Testis (tissue), 5 donors: ENCODE measurements around the gene KIF14. TPM values are rescaled to one million over a fixed set of nuclear protein-coding genes. Genes with fewer than 3 reads are reported as not detected.

Experiments used
- DNase-seq: peaks from one replicate; pipeline ENCODE4 v3.0.0-alpha.2; 2019
- H3K27ac ChIP-seq, 2 donors: fragments of 200-600 bp; sonication (generic); one replicate each; pipeline ENCODE4 v1.5.1; 2019
- H3K27me3 ChIP-seq: fragments of 200-600 bp; sonication (generic); one replicate; pipeline ENCODE4 v1.5.1; 2019
- H3K36me3 ChIP-seq: fragments of 200-600 bp; sonication (generic); one replicate; pipeline ENCODE4 v1.5.1; 2017; ENCODE audit warnings: low read depth; ENCODE audit errors: missing control alignments
- H3K4me1 ChIP-seq: fragments of 200-600 bp; sonication (generic); one replicate; pipeline ENCODE4 v1.5.1; 2019
- H3K4me3 ChIP-seq, 2 donors: fragments of 200-600 bp; sonication (generic); one replicate each; pipeline ENCODE4 v1.5.1; 2017 to 2019
- H3K9me3 ChIP-seq: fragments of 200-600 bp; sonication (generic); one replicate; pipeline ENCODE4 v1.5.1; 2017
- POLR2A ChIP-seq: fragments of 450-650 bp; IDR thresholded peaks from one replicate; pipeline ENCODE4 v1.6.1; 2017; ENCODE audit warnings: antibody characterized with exemption, mild to moderate bottlenecking, moderate library complexity
- WGBS, 2 donors: methylation state at CpG; one replicate each; pipeline ENCODE4 v1.1.5; 2018; 5-methylcytosine and 5-hydroxymethylcytosine counted together
- intact Hi-C: fragments of 100-400 bp; cut with DNase I; formaldehyde crosslinking; loops from one replicate; pipeline ENCODE4 v1.15.1; 2023; ENCODE audit warnings: low total_unique reads
- long read RNA-seq, 2 donors: transcript quantifications; one replicate each; lab custom pipeline, GENCODE V29; 2026
- polyA plus RNA-seq: library from polyadenylated mRNA; stranded (reverse); fragments of 350-450 nt; fragmentation: Illumina TruSeq; extraction: RNeasy Lipid Tissue Mini Kit (QIAGEN cat#74804); gene quantifications from one replicate; pipeline ENCODE4 v1.2.3, GENCODE V29; 2014; ENCODE audit warnings: low read depth, low replicate concordance; ENCODE audit not compliant: insufficient read depth
- total RNA-seq, 2 donors: library from RNA; depleted of rRNA; stranded (reverse); fragments of >200 nt; gene quantifications; one replicate each; pipeline ENCODE4 v1.2.3, GENCODE V29; 2016
- TF ChIP-seq, protein P1 (sequence below), 3 experiments: fragments of 450-650 bp in 2 of 3; fragments of 200-600 bp in 1 of 3; sonication (generic) in 1 of 3; IDR thresholded peaks; one replicate each; pipeline ENCODE4 v1.5.1; 2016 to 2019; ENCODE audit warnings: antibody characterized with exemption in 3 of 3, mild to moderate bottlenecking in 2 of 3, moderate library complexity in 1 of 3

Gene KIF14
- total RNA-seq, result 1 to 10 TPM; 3.5 to 6.8 TPM
- polyA plus RNA-seq, result 1.8 TPM
- long read RNA-seq, donor 1, result 0 reads
- long read RNA-seq, donor 2, partial matches to known transcripts, result 10 of 10 reads
- long read RNA-seq, donor 2, other reads (novel, unspliced or antisense), result 0 of 10 reads

DNA sequence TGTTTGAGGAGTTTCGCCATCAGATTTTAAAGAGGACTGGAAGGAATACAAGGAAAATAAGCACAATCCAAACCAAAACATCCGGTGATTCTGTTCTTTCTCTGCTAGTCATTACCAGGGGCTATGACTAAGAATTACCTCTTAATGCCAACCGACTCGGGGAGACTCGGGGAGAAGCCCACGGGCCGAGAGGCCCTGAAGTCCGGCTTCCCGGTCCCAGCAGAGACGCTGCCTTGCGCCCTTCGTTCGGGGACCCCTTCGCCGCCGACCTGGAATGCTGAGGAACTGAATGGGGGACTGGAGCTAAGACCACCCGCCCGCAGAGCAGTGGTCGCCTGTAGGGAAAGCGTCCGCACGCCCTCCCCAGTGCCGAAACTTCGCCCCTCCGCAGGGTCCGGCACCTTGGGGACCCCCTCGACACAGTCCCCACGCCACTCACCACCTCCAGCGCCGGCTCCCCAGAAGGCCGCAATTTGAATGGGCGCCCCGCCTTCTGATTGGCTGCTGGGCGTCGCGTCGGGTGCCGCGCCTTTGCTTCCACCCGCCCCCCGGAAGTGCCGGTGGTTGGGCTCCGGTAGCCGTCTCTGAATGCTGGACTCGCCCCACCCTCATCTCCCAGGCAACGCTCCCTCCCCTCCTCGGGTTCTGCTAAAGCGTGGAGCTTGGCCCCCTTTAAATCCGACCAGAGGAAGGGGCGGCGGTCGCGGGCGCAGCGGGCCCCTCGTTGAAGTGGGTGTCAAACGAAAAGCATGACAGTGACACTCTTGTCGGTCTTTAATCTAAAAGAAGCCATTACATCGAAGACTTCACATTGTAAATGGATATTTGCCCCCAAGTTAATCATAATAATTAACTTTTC is at the start of gene KIF14:
Gene KIF14, minus strand, starts transcription at position 479 of the 859 bp plus-strand sequence. CDS start 2,028 bp downstream, outside the sequence.
- WGBS, 2 donors, result 0 to 1% methylated on average over 20 to 56 of the region's 59 CpGs
- intact Hi-C loops, result loop anchor here (5.0 kb wide), 2 partner anchors 47 to 187 kb away; partner anchors contain the start of gene DDX59
- peak within 1 kb of the TSS in 1 of 2 donors; percentile 60 for H3K27ac ChIP-seq
- peak; percentile 96 for DNase-seq
- TF ChIP-seq, protein P1, sequence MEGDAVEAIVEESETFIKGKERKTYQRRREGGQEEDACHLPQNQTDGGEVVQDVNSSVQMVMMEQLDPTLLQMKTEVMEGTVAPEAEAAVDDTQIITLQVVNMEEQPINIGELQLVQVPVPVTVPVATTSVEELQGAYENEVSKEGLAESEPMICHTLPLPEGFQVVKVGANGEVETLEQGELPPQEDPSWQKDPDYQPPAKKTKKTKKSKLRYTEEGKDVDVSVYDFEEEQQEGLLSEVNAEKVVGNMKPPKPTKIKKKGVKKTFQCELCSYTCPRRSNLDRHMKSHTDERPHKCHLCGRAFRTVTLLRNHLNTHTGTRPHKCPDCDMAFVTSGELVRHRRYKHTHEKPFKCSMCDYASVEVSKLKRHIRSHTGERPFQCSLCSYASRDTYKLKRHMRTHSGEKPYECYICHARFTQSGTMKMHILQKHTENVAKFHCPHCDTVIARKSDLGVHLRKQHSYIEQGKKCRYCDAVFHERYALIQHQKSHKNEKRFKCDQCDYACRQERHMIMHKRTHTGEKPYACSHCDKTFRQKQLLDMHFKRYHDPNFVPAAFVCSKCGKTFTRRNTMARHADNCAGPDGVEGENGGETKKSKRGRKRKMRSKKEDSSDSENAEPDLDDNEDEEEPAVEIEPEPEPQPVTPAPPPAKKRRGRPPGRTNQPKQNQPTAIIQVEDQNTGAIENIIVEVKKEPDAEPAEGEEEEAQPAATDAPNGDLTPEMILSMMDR (IDR thresholded peaks at IDR 0.05), result no peak
- TF ChIP-seq POLR2A, result no peak
- H3K27me3 ChIP-seq, result no peaks in the 10 kb centered on the region
- peaks cover 13% of the 10 kb centered on the region for H3K4me1 ChIP-seq
- H3K9me3 ChIP-seq, result no peaks in the 10 kb centered on the region
- H3K4me3 ChIP-seq, result peak within 1 kb of the TSS; percentile 58 to 82
- H3K36me3 ChIP-seq, result no peaks in the 10 kb centered on the region

- Histone ChIP-seq H3K36me3 (no peaks in the 10 kb centered on the region), H3K27ac (peak within 1 kb of the TSS; percentile 98 to 100), H3K4me1 (peaks cover 13% of the 10 kb centered on the region), H3K9me3 (no peaks in the 10 kb centered on the region), H3K27me3 (no peaks in the 10 kb centered on the region), H3K4me3 (peak within 1 kb of the TSS; percentile 88 to 89)
- TF ChIP-seq, protein P1 (IDR thresholded peaks at IDR 0.05), result no peak
- no peak for TF ChIP-seq POLR2A
- 1% methylated on average over 23 to 48 of the region's 91 CpGs for WGBS, 2 donors
- peak; percentile 95 for DNase-seq
- intact Hi-C loops, result loop anchor here (2.0 to 5.0 kb wide), 2 partner anchors 47 to 69 kb away; partner anchors contain the start of genes CAMSAP2 and KIF14
These were observed 49.0 kb upstream of the KIF14 start, which contains the start of gene DDX59 for GRCh38 chr1:200669314-200670241. DDX59 (minus strand) TSS chr1:200669907; CDS start chr1:200666740, 3,167 bp downstream.

DNA sequence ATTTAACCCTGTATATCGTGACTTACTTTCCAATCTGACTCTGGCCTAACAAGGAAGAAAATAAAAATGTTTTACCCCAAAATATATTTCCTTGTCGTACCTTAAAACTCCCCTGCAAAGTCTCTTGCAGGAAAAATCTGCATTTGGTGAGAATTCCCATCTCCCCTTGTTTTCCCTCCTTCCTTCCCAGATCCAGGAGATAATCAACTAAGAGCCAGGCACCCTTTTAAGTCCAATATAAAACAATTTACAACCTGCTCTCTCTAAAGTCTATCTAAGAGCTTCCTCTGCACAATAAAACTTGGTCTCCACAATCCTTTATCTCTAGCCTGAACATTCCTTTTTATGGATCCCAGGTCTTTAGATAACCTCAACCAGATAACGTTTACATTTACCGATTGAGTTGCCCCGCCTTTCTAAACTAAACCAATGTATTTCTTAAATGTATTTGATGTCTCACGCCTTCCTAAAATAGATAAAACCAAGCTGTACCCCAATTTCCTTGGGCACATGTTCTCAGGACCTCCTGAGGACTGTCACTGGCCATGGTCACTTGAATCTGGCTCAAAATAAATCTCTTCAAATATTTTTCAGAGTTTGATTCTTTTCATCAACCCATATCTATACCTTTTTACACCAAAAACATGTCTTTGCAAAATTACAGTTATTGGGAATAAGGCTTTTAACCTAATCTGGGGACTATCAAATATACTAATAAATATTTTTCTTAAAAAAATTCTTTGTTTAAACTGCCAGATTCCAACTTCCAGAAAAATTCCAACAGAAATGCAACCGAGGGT is 48.2 kb upstream of the KIF14 start:
- no peak for DNase-seq
- H3K27me3 ChIP-seq, result no peaks in the 10 kb centered on the region
- H3K36me3 ChIP-seq, result no peaks in the 10 kb centered on the region
- H3K9me3 ChIP-seq, result no peaks in the 10 kb centered on the region
- TF ChIP-seq POLR2A, result no peak
- TF ChIP-seq, protein P1 (IDR thresholded peaks at IDR 0.05), result no peak
- H3K27ac ChIP-seq, result peak overlapping the region; percentile 98 to 100
- H3K4me3 ChIP-seq, result peak overlapping the region; percentile 88 to 89
- peaks cover 13% of the 10 kb centered on the region for H3K4me1 ChIP-seq
- WGBS, 2 donors, result 27% methylated on average over 7 of the region's 7 CpGs
- intact Hi-C loops, result loop anchor here (2.0 to 5.0 kb wide), 2 partner anchors 46 to 70 kb away; partner anchors contain the start of genes CAMSAP2 and KIF14

- TF ChIP-seq POLR2A, result no peak
- TF ChIP-seq, protein P1 (IDR thresholded peaks at IDR 0.05), result no peak
- Histone ChIP-seq H3K9me3 (no peaks in the 10 kb centered on the region), H3K36me3 (no peaks in the 10 kb centered on the region), H3K4me3 (no peak overlapping the region), H3K27me3 (no peaks in the 10 kb centered on the region), H3K4me1 (peaks cover 13% of the 10 kb centered on the region), H3K27ac (peak overlapping the region in 1 of 2 donors; percentile 69)
- no peak for DNase-seq
- WGBS, 2 donors, result 55 to 62% methylated on average over 8 of the region's 8 CpGs
- intact Hi-C loops, result loop anchor here (5.0 kb wide), 1 partner anchor 44 kb away; the partner anchor contains the start of gene KIF14
These were observed 45.8 kb upstream of the KIF14 start for GRCh38 chr1:200666309-200666708.
